Omental fat pad (tissue), 4 donors: ENCODE measurements around the gene CEP128. TPM values are rescaled to one million over a fixed set of nuclear protein-coding genes. Genes with fewer than 3 reads are reported as not detected.

Source experiments
- ATAC-seq: fragments of 150-250 bp; one replicate; pipeline ENCODE4 v1.9.1; 2016; ENCODE audit warnings: mild to moderate bottlenecking, moderate library complexity; ENCODE audit not compliant: low FRiP score
- DNase-seq: peaks from one replicate; pipeline ENCODE4 v3.0.0-alpha.2; 2019; ENCODE audit warnings: low spot score
- CTCF ChIP-seq, 3 donors: fragments of 450-650 bp; IDR thresholded peaks; one replicate each; pipeline ENCODE4 v1.5.1; 2016 to 2017; ENCODE audit warnings: antibody characterized with exemption in 3 of 3, mild to moderate bottlenecking in 3 of 3, moderate library complexity in 2 of 3
- total RNA-seq, 4 donors: library from RNA; depleted of rRNA; stranded (reverse); fragments of >200 nt; gene quantifications; one replicate each; pipeline ENCODE4 v1.1.0, GENCODE V29; 2016

The CEP128 gene
- total RNA-seq, 4 donors from 2014 or later: 3.5 to 13.1 (median 4.6) TPM

DNA sequence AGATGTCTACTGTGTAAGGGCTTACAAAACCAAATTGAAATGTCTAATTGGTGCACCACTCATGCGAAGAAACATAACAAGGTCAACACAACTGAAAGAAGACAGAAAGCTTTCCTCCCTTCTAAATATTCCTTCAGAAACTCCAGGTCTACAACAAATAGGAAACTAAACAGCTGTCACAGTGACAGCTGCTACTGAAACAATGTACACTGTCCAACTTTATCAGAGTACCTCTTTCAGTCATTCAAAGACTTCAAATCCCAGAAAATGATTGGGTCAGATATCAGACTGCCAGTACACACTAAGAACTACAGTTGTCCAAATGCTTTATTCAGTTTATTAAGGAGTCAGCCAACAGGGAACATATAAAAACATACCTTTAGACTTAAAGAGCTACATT, 35.2 kb downstream of the CEP128 start:
- ATAC-seq (no peak), DNase-seq (no peak)
- TF ChIP-seq CTCF (IDR thresholded peaks at IDR 0.05): no peak

DNA sequence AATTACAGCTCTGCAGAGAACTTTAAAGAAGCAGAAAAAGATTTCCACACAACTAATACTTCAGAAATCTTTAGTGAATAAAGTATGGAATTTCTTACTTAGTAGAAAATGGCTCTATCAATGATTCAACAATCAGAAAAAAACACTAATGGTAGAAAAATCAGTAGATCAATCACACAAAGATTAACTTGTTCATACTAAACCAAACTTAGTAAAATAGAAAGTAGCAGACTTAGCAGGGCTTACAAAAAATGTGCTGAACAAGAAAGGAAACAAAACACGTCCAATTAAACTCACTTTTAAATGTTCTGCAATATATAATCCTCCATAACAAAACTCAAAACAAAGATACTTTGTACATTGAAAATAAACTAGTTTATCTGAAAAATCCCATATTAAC, 38.9 kb downstream of the CEP128 start:
- no peak for TF ChIP-seq CTCF (IDR thresholded peaks at IDR 0.05)
- ATAC-seq (no peak), DNase-seq (no peak)

GRCh38 chr14:80901822-80902221, 39.7 kb downstream of the CEP128 start:
- ATAC-seq: no peak
- no peak for DNase-seq
- TF ChIP-seq CTCF (IDR thresholded peaks at IDR 0.05): no peak

GRCh38 chr14:80901260-80901659, 40.3 kb downstream of the CEP128 start:
- TF ChIP-seq CTCF (IDR thresholded peaks at IDR 0.05): no peak
- DNase-seq (no peak), ATAC-seq (no peak)

DNA sequence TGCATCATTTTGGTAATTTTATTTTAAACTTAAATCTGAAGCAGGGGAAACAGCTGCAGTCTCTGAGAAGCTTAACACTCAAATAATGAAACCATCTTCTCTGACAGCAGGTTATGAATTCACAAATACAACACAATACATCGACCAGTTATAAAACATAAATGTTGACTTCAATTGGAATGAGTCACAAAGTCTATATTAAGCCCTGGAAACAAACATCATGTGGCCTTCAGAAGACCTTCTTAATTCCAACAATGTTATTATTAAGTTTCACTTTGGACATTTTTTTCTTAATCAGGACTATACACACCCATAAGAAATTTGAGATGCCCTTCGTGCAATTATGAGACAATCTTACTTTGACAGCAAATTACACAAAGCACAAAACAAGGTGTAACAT, 68.9 kb downstream of the CEP128 start:
- no peak for ATAC-seq
- no peak for TF ChIP-seq CTCF (IDR thresholded peaks at IDR 0.05)
- no peak for DNase-seq

GRCh38 chr14:80868260-80868659, 73.3 kb downstream of the CEP128 start:
- DNase-seq (no peak), ATAC-seq (no peak)
- TF ChIP-seq CTCF (IDR thresholded peaks at IDR 0.05): no peak

DNA sequence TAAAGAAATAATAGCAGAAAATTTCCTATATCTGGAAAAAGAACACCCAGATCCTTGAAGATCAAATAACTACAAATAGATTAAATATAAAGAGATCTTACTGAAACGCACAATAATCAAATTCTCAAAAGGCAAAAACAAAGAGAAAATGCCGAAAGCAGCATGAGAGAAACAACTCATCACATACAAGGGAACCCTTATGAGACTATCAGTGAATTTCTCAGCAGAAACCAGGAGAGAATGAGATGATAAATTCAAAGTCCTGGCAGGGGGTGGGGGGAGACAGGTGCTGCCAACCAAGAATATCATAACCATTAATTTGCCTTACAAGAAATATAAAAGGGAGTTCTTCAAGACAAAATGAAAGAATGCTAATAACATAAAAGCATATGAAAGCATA, 73.7 kb downstream of the CEP128 start:
- no peak for DNase-seq
- TF ChIP-seq CTCF (IDR thresholded peaks at IDR 0.05): no peak
- no peak for ATAC-seq
